IPS DF 4.7 (cell line): ENCODE data around the gene FRS2.

ENCODE experiments used
- DNase-seq: peaks from one replicate; pipeline ENCODE4 v3.0.0-alpha.2; 2013; ENCODE audit warnings: low spot score; ENCODE audit errors: extremely low read depth

The FRS2 gene

DNA sequence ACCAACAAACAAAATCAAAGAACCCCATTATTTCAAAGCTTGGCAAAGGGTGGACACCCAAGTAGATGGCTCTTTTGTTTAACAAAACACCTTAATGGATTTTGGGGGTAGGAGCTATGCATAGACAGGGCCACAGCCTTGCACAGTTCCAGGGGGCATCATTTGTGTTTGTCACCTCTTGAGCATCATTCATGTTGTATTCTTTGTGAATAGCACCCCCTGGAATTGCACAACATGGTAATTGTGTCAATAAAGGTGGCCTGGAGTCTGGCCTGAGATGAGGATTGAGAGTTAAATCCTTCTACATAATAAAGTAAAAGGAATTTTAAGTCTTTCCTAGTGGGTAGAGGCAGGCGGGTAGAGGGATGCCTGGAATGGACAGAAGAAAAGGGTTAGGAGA, 3.3 kb upstream of the FRS2 start:
- DNase-seq = no peak

DNA sequence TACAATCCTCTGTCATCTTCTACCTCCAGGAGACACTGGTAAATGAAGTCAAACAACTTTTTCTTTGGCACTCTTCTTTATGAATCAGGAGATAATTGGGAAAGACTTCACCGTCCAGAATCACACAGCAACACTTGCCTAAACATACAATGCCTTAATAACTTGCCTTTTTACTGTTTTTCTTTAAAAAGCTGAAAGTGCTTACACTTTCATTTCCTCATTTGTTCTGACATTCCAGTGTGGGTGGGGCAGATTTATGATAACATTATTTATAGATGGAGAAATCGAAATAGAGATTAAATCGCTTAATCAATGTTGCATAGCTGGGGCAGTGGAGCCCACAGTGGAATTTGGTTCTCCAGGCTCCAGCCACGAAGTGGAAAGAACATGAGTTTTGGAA, 2.8 kb upstream of the FRS2 start:
- no peak for DNase-seq

DNA sequence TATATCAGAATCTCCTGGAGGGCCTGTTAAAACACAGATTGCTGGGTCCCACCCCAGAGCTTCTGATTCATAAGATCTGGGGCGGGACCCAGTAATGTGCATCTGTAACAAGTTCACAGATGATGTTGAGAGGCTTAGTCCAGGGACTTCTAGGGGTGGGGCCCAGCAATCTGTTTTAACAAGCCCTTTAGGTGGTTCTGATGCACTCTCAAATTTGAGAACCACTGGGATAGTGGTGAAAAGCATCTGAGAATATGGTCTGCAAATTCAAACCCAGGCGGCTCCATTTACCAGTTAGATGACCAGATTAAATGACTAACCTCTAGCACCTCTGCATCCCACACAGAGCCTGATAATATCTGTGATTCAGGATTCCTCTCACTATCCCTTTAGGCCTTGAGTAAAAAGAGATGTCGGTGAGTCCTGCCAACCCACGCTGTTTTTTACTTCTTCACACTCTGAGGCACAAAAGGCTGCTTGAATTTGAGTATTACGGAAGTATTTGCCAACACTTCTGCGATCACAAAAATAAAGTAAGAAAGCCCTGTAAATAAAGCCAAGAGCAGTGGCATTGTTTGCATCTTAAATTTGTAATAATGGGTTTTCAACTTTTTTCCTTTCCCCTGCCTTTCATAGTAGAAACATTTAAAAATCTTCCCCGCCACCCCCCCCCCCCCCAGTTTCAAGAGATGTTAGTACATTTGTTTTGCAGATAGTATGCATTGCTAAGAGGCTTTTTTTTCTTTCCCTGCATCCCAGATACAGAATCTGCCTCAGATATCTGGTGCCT, 1.8 kb upstream of the FRS2 start:
- DNase-seq = no peak

GRCh38 chr12:69469854-69470188, 367 bp upstream of the FRS2 start:
- no peak for DNase-seq

DNA sequence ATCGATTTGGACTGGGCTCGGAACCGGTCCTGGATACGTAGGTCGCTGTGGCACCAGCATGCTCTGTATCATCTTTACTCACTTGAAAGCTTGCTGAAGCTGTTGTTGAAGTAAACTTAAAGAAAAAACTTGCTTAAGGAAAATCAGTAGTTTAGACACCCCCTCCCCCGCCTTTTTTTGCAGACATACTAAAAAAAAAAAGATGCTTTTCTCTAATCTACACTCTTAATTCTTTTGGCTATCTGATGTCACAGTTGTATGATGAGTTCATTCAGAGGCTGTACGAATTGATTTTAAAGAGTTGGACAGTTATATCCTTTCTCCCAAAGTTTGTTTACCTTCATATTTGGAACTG, 865 bp downstream of the FRS2 start:
- DNase-seq = no peak

DNA sequence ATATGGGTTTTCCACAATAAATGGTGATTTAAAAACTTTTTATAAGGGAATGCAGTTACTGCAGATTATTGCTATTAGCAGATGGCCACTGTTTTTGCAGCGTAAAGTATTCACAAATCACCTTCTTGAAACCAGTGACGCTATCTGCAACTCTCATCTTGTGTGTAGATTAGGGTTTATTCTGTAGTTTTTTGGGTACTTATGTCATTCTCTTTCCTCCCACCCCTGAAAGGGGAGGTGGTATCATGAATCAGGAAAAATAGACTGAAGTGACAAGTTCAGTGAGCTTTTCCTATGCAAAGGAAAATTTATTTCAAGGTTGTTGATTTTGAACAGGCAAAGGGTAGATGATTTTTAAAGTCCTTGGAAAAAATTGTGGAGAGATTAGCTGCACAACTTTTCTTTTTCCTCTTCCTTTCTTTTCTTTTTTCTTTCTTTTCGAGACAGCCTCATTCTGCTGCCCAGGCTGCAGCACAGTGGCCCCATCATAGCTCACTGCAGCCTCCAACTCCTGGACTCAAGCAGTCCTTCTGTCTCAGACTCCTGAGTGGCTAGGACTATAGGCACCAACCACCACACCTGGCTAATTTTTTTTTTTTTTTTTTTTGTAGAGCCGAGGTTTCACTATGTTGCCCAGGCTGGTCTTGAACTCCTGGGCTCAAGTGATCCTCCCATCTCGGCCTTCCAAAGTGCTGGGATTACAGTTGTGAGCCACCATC, 1.6 kb downstream of the FRS2 start:
- DNase-seq = no peak

DNA sequence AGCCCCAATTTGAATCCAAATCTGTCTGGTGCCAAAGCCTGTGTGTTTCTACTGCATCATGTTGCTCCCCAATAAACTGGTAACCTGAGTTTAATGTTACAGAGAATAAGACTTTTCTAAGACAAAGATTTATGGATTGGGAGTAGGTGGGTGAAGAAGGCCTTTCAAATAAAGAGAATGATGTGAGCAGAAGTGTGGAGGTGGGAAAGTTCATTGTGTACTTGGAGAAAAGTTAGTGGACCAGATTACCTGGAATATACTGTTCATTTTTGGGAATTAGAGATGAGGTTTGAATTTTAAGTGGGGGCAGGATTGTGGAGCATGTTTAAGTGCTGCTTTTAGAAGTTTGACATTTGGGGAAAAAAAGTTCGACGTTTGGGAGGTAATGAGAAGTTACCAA, 3.1 kb downstream of the FRS2 start:
- DNase-seq = no peak

DNA sequence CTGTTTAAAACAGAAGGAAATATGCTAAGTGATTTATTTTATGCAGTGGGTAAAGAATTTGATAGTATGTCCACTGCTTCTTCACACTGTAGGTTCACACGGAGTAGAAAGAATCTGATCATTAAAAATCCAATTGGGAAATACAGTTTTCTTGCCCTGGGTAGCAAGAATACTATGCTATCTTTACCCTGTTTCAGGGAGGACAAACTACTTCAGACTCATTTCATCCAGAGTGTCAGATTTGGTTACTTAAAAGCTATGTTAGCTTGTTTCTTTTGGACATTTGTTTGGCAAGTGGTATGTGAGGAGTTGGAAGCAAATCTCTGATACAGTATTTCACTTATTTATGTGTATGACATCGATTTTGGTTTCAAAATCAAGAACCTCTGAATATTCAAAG, 4.3 kb downstream of the FRS2 start:
- no peak for DNase-seq

GRCh38 chr12:69475237-69475975, 5.2 kb downstream of the FRS2 start:
- DNase-seq = no peak

- DNase-seq = no peak
Measured at GRCh38 chr12:69476276-69477017, 6.3 kb downstream of the FRS2 start.

GRCh38 chr12:69479675-69480074, 9.5 kb downstream of the FRS2 start:
- no peak for DNase-seq

- no peak for DNase-seq
Measured at GRCh38 chr12:69480698-69481097, 10.5 kb downstream of the FRS2 start.

- DNase-seq = no peak
Measured at GRCh38 chr12:69481133-69481532, 10.9 kb downstream of the FRS2 start.

DNA sequence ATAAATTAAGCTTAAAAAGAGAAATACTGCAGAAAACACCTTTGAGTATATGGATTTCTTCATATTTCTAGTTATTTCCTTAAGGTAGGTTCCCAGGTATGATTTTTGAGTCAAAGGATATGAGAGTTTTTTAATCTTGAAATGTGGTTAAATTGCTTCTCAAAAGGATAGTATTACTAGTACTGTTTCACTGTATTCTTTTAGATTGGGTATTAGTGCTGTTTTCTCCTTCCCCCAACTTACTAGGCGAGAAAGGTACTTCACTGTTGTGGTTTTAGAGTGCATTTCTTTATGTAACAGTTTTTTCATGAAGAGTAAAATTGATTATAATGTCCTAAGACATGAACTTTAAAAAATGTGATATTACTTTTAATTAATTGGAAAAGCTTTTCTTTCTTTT, 13.5 kb downstream of the FRS2 start:
- no peak for DNase-seq

DNA sequence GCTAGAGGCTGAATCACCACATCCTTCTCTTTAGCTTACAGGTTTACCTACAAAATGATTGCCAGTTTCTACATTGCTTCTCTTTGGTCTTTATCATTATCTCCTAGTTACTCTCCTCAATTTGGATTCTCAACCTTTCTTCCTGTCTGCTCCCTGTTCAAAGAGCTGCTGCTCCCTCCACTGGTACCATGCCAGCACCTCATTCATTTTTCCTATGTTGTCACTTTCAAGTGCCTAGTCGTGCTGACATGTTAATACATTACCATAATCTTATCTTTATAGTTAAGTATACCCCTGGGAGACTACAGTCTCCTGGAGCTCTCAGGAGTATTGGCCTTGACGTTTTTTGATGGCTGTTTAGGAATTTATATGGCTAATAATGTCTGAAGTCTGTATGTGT, 14.2 kb downstream of the FRS2 start:
- DNase-seq = no peak

DNA sequence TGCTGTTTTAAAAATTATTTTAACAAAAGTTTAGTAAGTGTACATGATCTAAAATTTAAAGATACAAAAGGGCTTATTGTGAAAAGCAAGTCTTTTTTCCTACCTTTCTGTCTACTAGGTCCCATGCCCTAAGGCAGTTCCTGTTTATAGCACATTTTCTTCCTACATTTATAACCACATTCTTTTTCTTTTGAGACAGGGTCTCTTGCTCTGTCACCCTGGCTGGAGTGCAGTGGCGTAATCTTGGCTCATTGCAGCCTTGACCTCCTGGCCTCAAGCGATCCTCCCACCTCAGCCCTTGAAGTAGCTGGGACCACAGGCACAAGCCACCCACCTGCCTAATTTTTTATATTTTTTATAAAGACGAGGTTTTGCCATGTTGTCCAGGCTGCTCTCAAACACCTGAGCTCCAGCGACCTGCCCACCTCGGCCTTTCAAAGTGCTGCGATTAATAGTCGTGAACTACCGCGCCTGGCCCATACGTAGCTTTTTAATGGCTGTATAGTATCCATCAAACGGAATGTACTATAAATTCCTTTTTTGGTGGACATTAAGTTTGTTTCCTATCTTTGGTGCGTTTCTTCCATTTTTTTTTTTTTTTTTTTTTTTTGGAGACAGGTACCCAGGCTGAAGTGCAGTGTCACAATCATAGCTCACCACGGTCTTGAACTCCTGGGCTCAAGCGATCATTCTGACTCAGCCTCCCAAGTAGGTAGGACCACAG, 20.9 kb downstream of the FRS2 start:
- no peak for DNase-seq

GRCh38 chr12:69492739-69493138, 22.6 kb downstream of the FRS2 start:
- DNase-seq = no peak

DNA sequence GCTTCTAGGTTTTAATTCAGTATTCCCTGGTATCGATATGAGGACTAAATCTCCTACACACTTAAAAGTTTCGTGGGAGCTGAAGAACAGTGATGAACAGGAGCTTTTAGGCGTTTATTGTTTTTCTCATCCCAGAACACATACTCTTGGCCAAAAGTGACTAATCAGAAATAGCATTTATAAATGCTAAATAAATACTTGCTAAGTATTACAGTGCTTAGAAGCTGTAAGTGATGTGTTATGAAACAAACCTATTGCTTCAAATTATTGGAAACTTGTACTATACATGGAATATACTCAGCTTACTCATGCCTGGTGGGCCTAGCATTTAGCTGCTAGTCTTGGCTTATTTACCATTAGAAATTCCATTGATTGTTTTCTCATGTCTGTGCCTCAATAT, 24.9 kb downstream of the FRS2 start:
- DNase-seq = no peak

DNA sequence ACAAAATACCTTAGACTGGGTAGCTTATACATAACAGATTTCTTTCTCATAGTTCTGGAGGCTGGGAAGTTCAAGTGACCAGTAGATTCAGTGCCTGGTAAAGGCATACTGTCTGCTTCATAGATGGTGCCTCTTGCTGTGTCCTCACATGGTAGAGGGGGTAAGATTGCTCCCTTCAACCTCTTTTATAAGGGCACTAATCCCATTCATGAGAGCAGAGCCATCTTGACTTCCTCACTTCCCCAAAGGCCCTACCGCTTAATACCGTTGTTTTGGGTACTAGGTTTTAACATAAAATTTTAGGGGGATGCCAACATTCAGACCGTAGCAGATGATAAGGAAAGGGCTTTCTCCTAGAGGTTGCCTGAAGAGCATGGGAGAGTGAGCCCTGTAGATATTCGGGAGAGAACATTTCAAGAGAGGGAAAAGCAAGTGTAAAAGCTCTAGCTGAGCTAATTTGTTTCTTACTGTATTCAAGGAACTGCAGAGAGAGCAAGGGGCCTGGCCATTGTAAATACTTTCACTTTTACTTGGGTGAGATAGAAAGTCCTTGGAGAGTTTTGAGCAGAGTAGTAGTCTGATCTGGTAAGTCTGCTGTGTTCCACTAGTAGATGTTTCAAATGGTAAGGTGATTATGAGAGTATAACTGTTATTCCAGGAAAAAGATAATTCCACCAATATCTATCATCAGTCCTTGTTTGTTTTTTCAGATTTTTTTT, 27.3 kb downstream of the FRS2 start:
- no peak for DNase-seq

DNA sequence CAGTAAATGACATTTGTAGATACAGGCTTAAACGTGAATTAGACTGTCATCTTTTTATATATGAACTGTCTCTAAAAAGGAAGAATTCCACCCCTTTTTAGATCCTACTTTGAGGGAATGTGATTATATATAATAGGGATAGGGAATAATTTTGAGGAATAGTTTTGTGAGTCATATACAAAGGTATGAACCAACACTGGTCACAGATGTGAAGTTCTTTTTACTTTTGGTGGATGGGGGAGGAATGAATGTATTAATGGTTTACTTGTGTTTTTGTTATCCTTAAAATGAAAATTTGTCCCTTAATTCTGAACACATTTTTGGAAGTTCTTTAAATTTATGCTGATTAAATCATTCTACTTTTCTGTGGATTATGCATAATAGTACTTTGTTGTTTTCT, 30.4 kb downstream of the FRS2 start:
- no peak for DNase-seq
